ENCODE results near the gene CASQ1. TPM values are rescaled to one million over a fixed set of nuclear protein-coding genes. Genes with fewer than 3 reads are reported as not detected.

The CASQ1 gene
- total RNA-seq, 8 experiments from 2014 or later, result 0.16 to 0.81 (median 0.21) TPM; not detected in 1

- in situ Hi-C loops (cut with MboI; ENCODE audit: low pct_unique_long_range_greater_than_20kb in 2 of 9, low sequenced_read_pairs in 9 of 9, unreplicated experiment in 9 of 9), result loop anchor here in 1 of 9 experiments (10.0 kb wide), 1 partner anchor 101 kb away; no protein-coding TSS in a partner anchor
- WGBS, 10 experiments, result 81 to 100% (median 94%) methylated on average over 1 to 8 of the region's 9 CpGs; no CpG with 5 or more reads in 1 of the 10 experiments
- Histone ChIP-seq H3K27ac (no peak overlapping the region), H3K4me1 (replicated peaks in 1 of 2) (peaks cover 17 to 23% of the 10 kb centered on the region in 2 donors), H3K4me3 (no peak overlapping the region)
- no peak for ATAC-seq (replicated peaks in 6 of 8)
Measured at GRCh38 chr1:160193832-160194736, 3.7 kb downstream of the CASQ1 start.

DNA sequence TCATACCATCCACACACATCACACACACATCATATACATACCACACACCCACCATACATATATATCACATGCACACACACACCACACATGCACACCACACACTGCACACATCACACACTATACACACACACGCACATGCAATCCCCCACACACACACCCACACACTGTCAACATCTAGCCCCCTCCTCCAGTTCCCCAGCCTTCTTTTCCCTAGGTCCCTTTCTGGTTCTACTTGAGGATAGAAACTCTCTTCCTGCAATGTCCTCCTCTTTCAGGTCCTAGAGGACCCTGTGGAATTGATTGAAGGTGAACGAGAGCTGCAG, 4.3 kb downstream of the CASQ1 start:
- H3K27ac ChIP-seq, result no peak overlapping the region
- no peak overlapping the region for H3K4me3 ChIP-seq
- in situ Hi-C loops (cut with MboI; ENCODE audit: low pct_unique_long_range_greater_than_20kb in 2 of 9, low sequenced_read_pairs in 9 of 9, unreplicated experiment in 9 of 9), result loop anchor here in 1 of 9 experiments (10.0 kb wide), 1 partner anchor 100 kb away; no protein-coding TSS in a partner anchor
- H3K4me1 ChIP-seq (replicated peaks in 1 of 2), result peaks cover 13 to 18% of the 10 kb centered on the region in 2 donors
- ATAC-seq (replicated peaks in 6 of 8), result no peak
- 13 to 100% (median 79%) methylated on average over 1 to 2 of the region's 2 CpGs; no CpG with 5 or more reads in 5 of the 10 experiments for WGBS, 10 experiments

- H3K27ac ChIP-seq, result no peak overlapping the region
- no peak overlapping the region for H3K4me3 ChIP-seq
- in situ Hi-C loops (cut with MboI; ENCODE audit: low pct_unique_long_range_greater_than_20kb in 2 of 9, low sequenced_read_pairs in 9 of 9, unreplicated experiment in 9 of 9), result loop anchor here in 1 of 9 experiments (10.0 kb wide), 1 partner anchor 99 kb away; no protein-coding TSS in a partner anchor
- ATAC-seq (replicated peaks in 6 of 8), result no peak
- WGBS, 10 experiments, result 50 to 100% (median 85%) methylated on average over 1 to 4 of the region's 4 CpGs; no CpG with 5 or more reads in 1 of the 10 experiments
- peaks cover 8 to 11% of the 10 kb centered on the region in 2 donors for H3K4me1 ChIP-seq (replicated peaks in 1 of 2)
Measured at GRCh38 chr1:160196143-160196542, 5.8 kb downstream of the CASQ1 start.

GRCh38 chr1:160197231-160197630, 6.9 kb downstream of the CASQ1 start:
- no peak for ATAC-seq (replicated peaks in 6 of 8)
- 100% methylated on average over 1 to 4 of the region's 4 CpGs; no CpG with 5 or more reads in 6 of the 10 experiments for WGBS, 10 experiments
- Histone ChIP-seq H3K27ac (no peak overlapping the region), H3K4me1 (replicated peaks in 1 of 2) (peaks cover 8 to 11% of the 10 kb centered on the region in 2 donors), H3K4me3 (no peak overlapping the region)
- in situ Hi-C loops (cut with MboI; ENCODE audit: low pct_unique_long_range_greater_than_20kb in 2 of 9, low sequenced_read_pairs in 9 of 9, unreplicated experiment in 9 of 9), result loop anchor here in 1 of 9 experiments (10.0 kb wide), 1 partner anchor 98 kb away; no protein-coding TSS in a partner anchor

GRCh38 chr1:160200786-160201185, 10.4 kb downstream of the CASQ1 start:
- ATAC-seq (replicated peaks in 6 of 8), result no peak
- in situ Hi-C loops (cut with MboI; ENCODE audit: low pct_unique_long_range_greater_than_20kb in 2 of 9, low sequenced_read_pairs in 9 of 9, unreplicated experiment in 9 of 9), result loop anchor here in 1 of 9 experiments (25.0 kb wide), 1 partner anchor 113 kb away; the partner anchor contains the start of genes IGSF8 and KCNJ9
- H3K27ac ChIP-seq, result no peak overlapping the region
- no peak overlapping the region for H3K4me3 ChIP-seq
- 71 to 96% (median 80%) methylated on average over 3 to 4 of the region's 4 CpGs; no CpG with 5 or more reads in 2 of the 10 experiments for WGBS, 10 experiments
- H3K4me1 ChIP-seq (replicated peaks in 1 of 2), result peaks cover 6 to 9% of the 10 kb centered on the region in 2 donors

DNA sequence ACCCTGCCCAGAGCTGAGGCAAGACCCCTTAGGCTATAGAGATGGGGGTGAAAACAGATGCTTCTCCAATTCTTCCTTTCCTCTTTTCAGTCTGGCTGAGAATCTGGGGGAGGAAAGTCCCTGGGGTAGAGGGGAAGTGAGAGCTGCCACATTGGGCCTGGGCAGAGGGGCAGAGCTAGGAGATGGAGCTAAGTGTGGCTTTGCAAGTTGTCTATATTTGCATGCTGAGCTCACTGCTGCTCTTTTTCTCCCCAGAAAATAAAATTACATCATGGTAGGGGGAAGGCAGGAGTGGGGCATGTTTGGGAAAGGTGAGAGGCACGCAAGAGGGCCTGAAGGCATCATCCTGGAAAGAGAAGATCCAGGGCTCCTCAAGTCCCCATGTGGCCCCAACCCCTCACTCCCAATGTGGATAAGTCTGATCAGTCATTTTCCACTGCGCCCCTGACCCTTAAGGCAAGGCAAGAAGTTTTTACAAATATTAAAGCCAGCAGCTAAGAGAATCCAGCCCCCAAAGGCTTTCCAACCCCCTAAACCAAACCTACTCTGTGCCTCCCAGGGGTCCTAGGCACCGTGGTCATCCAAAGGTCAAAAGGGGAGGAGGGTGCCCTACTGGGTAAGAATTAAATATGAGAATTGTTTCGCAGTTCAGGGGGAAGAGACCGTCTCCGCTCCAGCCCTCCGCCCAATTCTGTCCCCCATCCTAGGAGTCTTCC, 14.3 kb downstream of the CASQ1 start:
- peak overlapping the region; percentile 82 to 99 (median 96) for H3K4me3 ChIP-seq
- peak overlapping the region in 1 of 2 donors; percentile 2 for H3K27ac ChIP-seq
- in situ Hi-C loops (cut with MboI; ENCODE audit: low pct_unique_long_range_greater_than_20kb in 2 of 9, low sequenced_read_pairs in 9 of 9, unreplicated experiment in 9 of 9), result loop anchor here in 1 of 9 experiments (25.0 kb wide), 1 partner anchor 117 kb away; the partner anchor contains the start of genes IGSF8 and KCNJ9
- WGBS, 10 experiments, result 0 to 74% (median 33%) methylated on average over 1 to 2 of the region's 7 CpGs; no CpG with 5 or more reads in 5 of the 10 experiments
- peaks cover 34 to 38% of the 10 kb centered on the region in 2 donors for H3K4me1 ChIP-seq (replicated peaks in 1 of 2)
- ATAC-seq (replicated peaks in 6 of 8), result peak in 4 of 8 experiments; percentile 0 to 8 (median 1)

GRCh38 chr1:160205242-160206035, 15.1 kb downstream of the CASQ1 start, which contains the start of gene PEA15:
Gene PEA15 (plus strand): TSS chr1:160205384. CDS start chr1:160211545, 6,161 bp downstream.
- in situ Hi-C loops (cut with MboI; ENCODE audit: low pct_unique_long_range_greater_than_20kb in 2 of 9, low sequenced_read_pairs in 9 of 9, unreplicated experiment in 9 of 9), result loop anchor here in 1 of 9 experiments (25.0 kb wide), 1 partner anchor 118 kb away; the partner anchor contains the start of genes IGSF8 and KCNJ9
- H3K27ac ChIP-seq, result peak within 1 kb of the TSS; percentile 68 to 69
- peaks cover 42 to 46% of the 10 kb centered on the region in 2 donors for H3K4me1 ChIP-seq (replicated peaks in 1 of 2)
- WGBS, 10 experiments, result 1 to 5% methylated on average over 4 to 31 of the region's 76 CpGs; no CpG with 5 or more reads in 8 of the 10 experiments
- H3K4me3 ChIP-seq, result peak within 1 kb of the TSS; percentile 82 to 99 (median 96)
- peak; percentile 54 to 84 (median 64) for ATAC-seq (replicated peaks in 6 of 8)

GRCh38 chr1:160206036-160206389, 15.6 kb downstream of the CASQ1 start:
- Histone ChIP-seq H3K27ac (no peak overlapping the region), H3K4me1 (replicated peaks in 1 of 2) (peaks cover 48 to 52% of the 10 kb centered on the region in 2 donors), H3K4me3 (peak overlapping the region; percentile 82 to 99 (median 96))
- peak; percentile 49 to 71 (median 64) for ATAC-seq (replicated peaks in 6 of 8)
- WGBS, 10 experiments, result 0 to 8% (median 3%) methylated on average over 1 to 9 of the region's 9 CpGs; no CpG with 5 or more reads in 4 of the 10 experiments
- in situ Hi-C loops (cut with MboI; ENCODE audit: low pct_unique_long_range_greater_than_20kb in 2 of 9, low sequenced_read_pairs in 9 of 9, unreplicated experiment in 9 of 9), result loop anchor here in 1 of 9 experiments (25.0 kb wide), 1 partner anchor 119 kb away; the partner anchor contains the start of genes IGSF8 and KCNJ9

- ATAC-seq (replicated peaks in 6 of 8), result peak in 3 of 8 experiments; percentile 0 to 14 (median 11)
- in situ Hi-C loops (cut with MboI; ENCODE audit: low pct_unique_long_range_greater_than_20kb in 2 of 9, low sequenced_read_pairs in 9 of 9, unreplicated experiment in 9 of 9), result loop anchor here in 1 of 9 experiments (25.0 kb wide), 1 partner anchor 119 kb away; the partner anchor contains the start of genes IGSF8 and KCNJ9
- peak overlapping the region; percentile 82 to 99 (median 96) for H3K4me3 ChIP-seq
- H3K27ac ChIP-seq, result no peak overlapping the region
- peaks cover 53 to 57% of the 10 kb centered on the region in 2 donors for H3K4me1 ChIP-seq (replicated peaks in 1 of 2)
- 18 to 57% (median 36%) methylated on average over 2 to 9 of the region's 9 CpGs for WGBS, 10 experiments
Measured at GRCh38 chr1:160206421-160207117, 16.2 kb downstream of the CASQ1 start.

- no peak for ATAC-seq (replicated peaks in 6 of 8)
- 68 to 100% (median 94%) methylated on average over 1 to 4 of the region's 4 CpGs; no CpG with 5 or more reads in 2 of the 10 experiments for WGBS, 10 experiments
- no peak overlapping the region for H3K27ac ChIP-seq
- in situ Hi-C loops (cut with MboI; ENCODE audit: low pct_unique_long_range_greater_than_20kb in 2 of 9, low sequenced_read_pairs in 9 of 9, unreplicated experiment in 9 of 9), result loop anchor here in 1 of 9 experiments (25.0 kb wide), 1 partner anchor 120 kb away; the partner anchor contains the start of genes IGSF8 and KCNJ9
- H3K4me3 ChIP-seq, result no peak overlapping the region
- H3K4me1 ChIP-seq (replicated peaks in 1 of 2), result peaks cover 58 to 59% of the 10 kb centered on the region in 2 donors
Measured at GRCh38 chr1:160207118-160207650, 16.8 kb downstream of the CASQ1 start.

Data from motor neuron (in vitro differentiated cells).